HL-60 (cell line): ENCODE measurements around the gene ASCC2.
A peak's percentile ranks its signal among the peaks of the same experiment; 100 is the strongest.

Experiments used
- DNase-seq, 2 experiments: peaks; one replicate each; pipeline ENCODE4 v3.0.0-alpha.2; 2010 to 2020; ENCODE audit warnings: low read depth in 1 of 2, low spot score in 1 of 2
- H3K27ac ChIP-seq: fragments of 250-450 bp; sonication (Bioruptor Pico); replicated peaks from 2 replicates; pipeline ENCODE4 v1.5.1; 2020; ENCODE audit warnings: mild to moderate bottlenecking, moderate library complexity
- H3K27me3 ChIP-seq: fragments of 250-450 bp; sonication (Bioruptor Pico); 2 replicates; pipeline ENCODE4 v1.5.1; 2021; ENCODE audit warnings: mild to moderate bottlenecking, moderate library complexity; ENCODE audit not compliant: insufficient read depth, poor library complexity, severe bottlenecking
- H3K4me3 ChIP-seq: replicated peaks from 2 replicates; pipeline ENCODE4 v1.5.1; 2011; ENCODE audit warnings: mild to moderate bottlenecking, control low read depth, low read length; ENCODE audit not compliant: insufficient read depth
- GABPA ChIP-seq: IDR thresholded peaks from 2 replicates; pipeline ENCODE4 v1.6.1; 2012; ENCODE audit warnings: low read depth
- POLR2AphosphoS5 ChIP-seq: IDR thresholded peaks from 2 replicates; pipeline ENCODE4 v1.6.1; 2012; ENCODE audit warnings: low read depth
- SPI1 ChIP-seq: IDR thresholded peaks from 2 replicates; pipeline ENCODE4 v1.6.1; 2012; ENCODE audit warnings: low read depth, mild to moderate bottlenecking, borderline replicate concordance
- TF ChIP-seq, protein P1 (sequence below): IDR thresholded peaks from 2 replicates; pipeline ENCODE4 v1.6.1; 2012; ENCODE audit warnings: low read depth; ENCODE audit not compliant: insufficient replicate concordance
- TF ChIP-seq, protein P2 (sequence below): IDR thresholded peaks from one replicate; pipeline ENCODE4 v1.5.1; 2011; ENCODE audit warnings: low read length, control low read depth, inconsistent platforms; ENCODE audit not compliant: insufficient read depth

Gene ASCC2

DNA sequence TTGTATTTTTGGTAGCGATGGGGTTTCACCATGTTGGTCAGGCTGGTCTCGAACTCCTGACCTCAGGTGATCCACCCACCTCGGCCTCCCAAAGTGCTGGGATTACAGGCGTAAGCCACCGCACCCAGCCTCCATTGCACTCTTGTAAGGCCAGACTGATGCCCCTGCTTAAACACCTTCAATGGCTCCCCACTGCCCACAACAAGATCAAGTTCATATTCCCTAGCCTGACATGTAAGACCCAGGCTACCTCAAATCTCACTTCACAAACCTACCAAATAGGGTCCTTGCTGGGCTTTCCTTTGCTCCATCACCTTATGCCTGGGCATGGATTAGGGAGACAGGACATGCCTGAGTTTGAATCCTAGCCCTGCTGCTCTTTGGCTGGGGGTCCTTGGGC is 57.9 kb downstream of the ASCC2 start:
- DNase-seq, result no peak
- Histone ChIP-seq H3K27ac (no peak overlapping the region), H3K27me3 (no peaks in the 10 kb centered on the region), H3K4me3 (no peak overlapping the region)
- TF ChIP-seq POLR2AphosphoS5 (no peak), GABPA (no peak), SPI1 (no peak)
- TF ChIP-seq, protein P1, sequence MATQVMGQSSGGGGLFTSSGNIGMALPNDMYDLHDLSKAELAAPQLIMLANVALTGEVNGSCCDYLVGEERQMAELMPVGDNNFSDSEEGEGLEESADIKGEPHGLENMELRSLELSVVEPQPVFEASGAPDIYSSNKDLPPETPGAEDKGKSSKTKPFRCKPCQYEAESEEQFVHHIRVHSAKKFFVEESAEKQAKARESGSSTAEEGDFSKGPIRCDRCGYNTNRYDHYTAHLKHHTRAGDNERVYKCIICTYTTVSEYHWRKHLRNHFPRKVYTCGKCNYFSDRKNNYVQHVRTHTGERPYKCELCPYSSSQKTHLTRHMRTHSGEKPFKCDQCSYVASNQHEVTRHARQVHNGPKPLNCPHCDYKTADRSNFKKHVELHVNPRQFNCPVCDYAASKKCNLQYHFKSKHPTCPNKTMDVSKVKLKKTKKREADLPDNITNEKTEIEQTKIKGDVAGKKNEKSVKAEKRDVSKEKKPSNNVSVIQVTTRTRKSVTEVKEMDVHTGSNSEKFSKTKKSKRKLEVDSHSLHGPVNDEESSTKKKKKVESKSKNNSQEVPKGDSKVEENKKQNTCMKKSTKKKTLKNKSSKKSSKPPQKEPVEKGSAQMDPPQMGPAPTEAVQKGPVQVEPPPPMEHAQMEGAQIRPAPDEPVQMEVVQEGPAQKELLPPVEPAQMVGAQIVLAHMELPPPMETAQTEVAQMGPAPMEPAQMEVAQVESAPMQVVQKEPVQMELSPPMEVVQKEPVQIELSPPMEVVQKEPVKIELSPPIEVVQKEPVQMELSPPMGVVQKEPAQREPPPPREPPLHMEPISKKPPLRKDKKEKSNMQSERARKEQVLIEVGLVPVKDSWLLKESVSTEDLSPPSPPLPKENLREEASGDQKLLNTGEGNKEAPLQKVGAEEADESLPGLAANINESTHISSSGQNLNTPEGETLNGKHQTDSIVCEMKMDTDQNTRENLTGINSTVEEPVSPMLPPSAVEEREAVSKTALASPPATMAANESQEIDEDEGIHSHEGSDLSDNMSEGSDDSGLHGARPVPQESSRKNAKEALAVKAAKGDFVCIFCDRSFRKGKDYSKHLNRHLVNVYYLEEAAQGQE, result no peak
- TF ChIP-seq, protein P2, sequence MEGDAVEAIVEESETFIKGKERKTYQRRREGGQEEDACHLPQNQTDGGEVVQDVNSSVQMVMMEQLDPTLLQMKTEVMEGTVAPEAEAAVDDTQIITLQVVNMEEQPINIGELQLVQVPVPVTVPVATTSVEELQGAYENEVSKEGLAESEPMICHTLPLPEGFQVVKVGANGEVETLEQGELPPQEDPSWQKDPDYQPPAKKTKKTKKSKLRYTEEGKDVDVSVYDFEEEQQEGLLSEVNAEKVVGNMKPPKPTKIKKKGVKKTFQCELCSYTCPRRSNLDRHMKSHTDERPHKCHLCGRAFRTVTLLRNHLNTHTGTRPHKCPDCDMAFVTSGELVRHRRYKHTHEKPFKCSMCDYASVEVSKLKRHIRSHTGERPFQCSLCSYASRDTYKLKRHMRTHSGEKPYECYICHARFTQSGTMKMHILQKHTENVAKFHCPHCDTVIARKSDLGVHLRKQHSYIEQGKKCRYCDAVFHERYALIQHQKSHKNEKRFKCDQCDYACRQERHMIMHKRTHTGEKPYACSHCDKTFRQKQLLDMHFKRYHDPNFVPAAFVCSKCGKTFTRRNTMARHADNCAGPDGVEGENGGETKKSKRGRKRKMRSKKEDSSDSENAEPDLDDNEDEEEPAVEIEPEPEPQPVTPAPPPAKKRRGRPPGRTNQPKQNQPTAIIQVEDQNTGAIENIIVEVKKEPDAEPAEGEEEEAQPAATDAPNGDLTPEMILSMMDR, result no peak

- H3K27ac ChIP-seq, result no peak overlapping the region
- no peaks in the 10 kb centered on the region for H3K27me3 ChIP-seq
- no peak for DNase-seq
- H3K4me3 ChIP-seq, result no peak overlapping the region
- TF ChIP-seq, protein P1, result no peak
- TF ChIP-seq GABPA (no peak), POLR2AphosphoS5 (no peak), SPI1 (no peak)
- TF ChIP-seq, protein P2, result no peak
These were observed 64.8 kb downstream of the ASCC2 start for GRCh38 chr22:29773233-29773632.

DNA sequence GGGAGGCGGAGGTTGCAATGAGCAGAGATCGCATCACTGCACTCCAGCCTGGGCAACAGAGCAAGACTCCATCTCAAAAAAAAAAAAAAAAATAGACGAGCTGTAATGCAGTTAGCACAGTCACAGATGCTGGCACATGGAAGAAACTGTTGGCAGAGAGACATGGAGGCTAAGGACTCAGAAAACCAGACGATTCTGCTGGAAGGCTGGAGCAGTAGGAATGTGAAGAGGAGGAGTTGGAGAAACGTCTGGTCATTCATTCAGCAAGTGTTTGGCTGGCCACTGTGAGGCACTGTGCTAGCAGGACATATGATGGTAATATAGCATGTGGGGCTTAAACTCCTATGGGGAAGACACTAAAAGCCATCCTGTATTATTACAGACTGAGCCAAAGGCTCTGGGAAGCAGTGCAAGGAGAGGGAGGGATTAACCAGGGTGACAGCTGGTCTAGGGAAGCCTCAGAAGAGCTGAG is 65.9 kb downstream of the ASCC2 start:
- peak in 1 of 2 experiments; percentile 30 for DNase-seq
- Histone ChIP-seq H3K4me3 (no peak overlapping the region), H3K27me3 (no peaks in the 10 kb centered on the region), H3K27ac (no peak overlapping the region)
- TF ChIP-seq GABPA, result no peak
- no peak for TF ChIP-seq POLR2AphosphoS5
- TF ChIP-seq, protein P1, result no peak
- no peak for TF ChIP-seq SPI1
- TF ChIP-seq, protein P2, result peak; percentile 24
